Transverse colon (tissue), 4 donors: ENCODE data around the gene CANX.
"Not testable (repeated sequence)": the region's sequence is repeated elsewhere in the genome, so short reads cannot be mapped to it uniquely, and the experiment has no call there.

Experiments
- CTCF ChIP-seq, 5 experiments: fragments of 200-600 bp in 3 of 5; fragments of 450-650 bp in 2 of 5; sonication (generic) in 3 of 5; IDR thresholded peaks; 1 replicate in 2 of 5; 2 replicates in 3 of 5; pipeline ENCODE4 v1.5.1; 2016 to 2017; ENCODE audit warnings: antibody characterized with exemption in 5 of 5, inconsistent platforms in 3 of 5, mild to moderate bottlenecking in 2 of 5, moderate library complexity in 1 of 5
- POLR2A ChIP-seq: fragments of 450-650 bp; IDR thresholded peaks from one replicate; pipeline ENCODE4 v1.6.1; 2016; ENCODE audit warnings: antibody characterized with exemption, mild to moderate bottlenecking, moderate library complexity
- POLR2AphosphoS5 ChIP-seq, 3 donors: sonication (generic); formaldehyde crosslinking; IDR thresholded peaks; one replicate each; pipeline ENCODE4 v1.6.1; 2016; ENCODE audit warnings: antibody characterized with exemption in 3 of 3

GRCh38 chr5:179689212-179689611 lies 9.6 kb upstream of the CANX start:
- TF ChIP-seq CTCF (IDR thresholded peaks at IDR 0.05); POLR2A; POLR2AphosphoS5 (IDR thresholded peaks at IDR 0.05): not testable (repeated sequence)
